Liver (tissue), 9 donors: ENCODE results near the gene CHADL. TPM values are rescaled to one million over a fixed set of nuclear protein-coding genes. Genes with fewer than 3 reads are reported as not detected.

Experiments
- DNase-seq: peaks from one replicate; pipeline ENCODE4 v3.0.0-alpha.2; 2017; ENCODE audit warnings: low spot score
- H3K27ac ChIP-seq, 2 donors: one replicate each; pipeline ENCODE4 v1.7.0; 2013; ENCODE audit warnings: inconsistent platforms in 2 of 2, low read length in 2 of 2, control low read depth in 1 of 2, low read depth in 1 of 2, mild to moderate bottlenecking in 1 of 2
- H3K27me3 ChIP-seq, 4 donors: one replicate each; pipeline versions ENCODE4 v1.6.1 to v1.7.0; 2013; ENCODE audit warnings: low read length in 3 of 4, inconsistent platforms in 1 of 4, mild to moderate bottlenecking in 1 of 4, moderate library complexity in 1 of 4; ENCODE audit not compliant: control insufficient read depth in 4 of 4, insufficient read depth in 4 of 4
- H3K36me3 ChIP-seq, 4 donors: one replicate each; pipeline versions ENCODE4 v1.6.1 to v1.7.0; 2013; ENCODE audit warnings: low read length in 3 of 4, mild to moderate bottlenecking in 3 of 4, low read depth in 1 of 4, moderate library complexity in 1 of 4; ENCODE audit not compliant: control insufficient read depth in 4 of 4, insufficient read depth in 3 of 4
- H3K4me1 ChIP-seq, 4 donors: one replicate each; pipeline versions ENCODE4 v1.6.1 to v1.7.0; 2013; ENCODE audit warnings: low read length in 3 of 4, mild to moderate bottlenecking in 3 of 4, moderate library complexity in 1 of 4; ENCODE audit not compliant: control insufficient read depth in 4 of 4, insufficient read depth in 4 of 4
- H3K4me3 ChIP-seq, 3 donors: one replicate each; pipeline versions ENCODE4 v1.6.1 to v1.7.0; 2013; ENCODE audit warnings: low read length in 3 of 3, control low read depth in 1 of 3, low read depth in 1 of 3, mild to moderate bottlenecking in 1 of 3
- H3K9ac ChIP-seq, 2 donors: one replicate each; pipeline ENCODE4 v1.7.0; 2013; ENCODE audit warnings: low read length in 2 of 2, mild to moderate bottlenecking in 2 of 2, moderate library complexity in 2 of 2, control low read depth in 1 of 2, low read depth in 1 of 2
- H3K9me3 ChIP-seq, 4 donors: one replicate each; pipeline versions ENCODE4 v1.6.1 to v1.7.0; 2013; ENCODE audit warnings: low read length in 3 of 4; ENCODE audit not compliant: control insufficient read depth in 4 of 4
- EGR1 ChIP-seq, 2 donors: IDR thresholded peaks; 2 replicates each; pipeline ENCODE4 v1.6.1; 2016 to 2018; ENCODE audit warnings: antibody characterized with exemption in 2 of 2, low read depth in 2 of 2
- FOXA1 ChIP-seq: IDR thresholded peaks from 2 replicates; pipeline ENCODE4 v1.6.1; 2016; ENCODE audit warnings: antibody characterized with exemption
- FOXA2 ChIP-seq: IDR thresholded peaks from 2 replicates; pipeline ENCODE4 v1.6.1; 2016; ENCODE audit warnings: antibody characterized with exemption
- GABPA ChIP-seq, 2 donors: IDR thresholded peaks in 1 of 2; conservative IDR thresholded peaks in 1 of 2; 2 replicates each; pipeline ENCODE4 v1.6.1; 2016; ENCODE audit warnings: antibody characterized with exemption in 2 of 2, mild to moderate bottlenecking in 1 of 2, moderate library complexity in 1 of 2
- HNF4A ChIP-seq, 2 donors: conservative IDR thresholded peaks; 2 replicates each; pipeline ENCODE4 v1.6.1; 2016; ENCODE audit warnings: antibody characterized with exemption in 2 of 2, mild to moderate bottlenecking in 2 of 2
- HNF4G ChIP-seq: IDR thresholded peaks from 2 replicates; pipeline ENCODE4 v1.6.1; 2016; ENCODE audit warnings: antibody characterized with exemption
- JUND ChIP-seq, 2 donors: IDR thresholded peaks; 2 replicates each; pipeline ENCODE4 v1.6.1; 2016; ENCODE audit warnings: antibody characterized with exemption in 2 of 2
- NR2F2 ChIP-seq: IDR thresholded peaks from 2 replicates; pipeline ENCODE4 v1.6.1; 2016; ENCODE audit warnings: antibody characterized with exemption
- RAD21 ChIP-seq, 2 donors: IDR thresholded peaks; 2 replicates each; pipeline ENCODE4 v1.6.1; 2016; ENCODE audit warnings: antibody characterized with exemption in 2 of 2, mild to moderate bottlenecking in 2 of 2
- RXRA ChIP-seq, 2 donors: IDR thresholded peaks; 2 replicates each; pipeline ENCODE4 v1.6.1; 2017 to 2018; ENCODE audit warnings: antibody characterized with exemption in 2 of 2, mild to moderate bottlenecking in 1 of 2
- SP1 ChIP-seq: IDR thresholded peaks from 2 replicates; pipeline ENCODE4 v1.6.1; 2018; ENCODE audit warnings: antibody characterized with exemption, mild to moderate bottlenecking
- TAF1 ChIP-seq: conservative IDR thresholded peaks from 2 replicates; pipeline ENCODE4 v1.6.1; 2016; ENCODE audit warnings: antibody characterized with exemption, mild to moderate bottlenecking
- ZBTB33 ChIP-seq: IDR thresholded peaks from 2 replicates; pipeline ENCODE4 v1.6.1; 2016; ENCODE audit warnings: antibody characterized with exemption
- WGBS: extraction: QIAGEN DNeasy Blood & Tissue Kit; methylation state at CpG from one replicate; pipeline ENCODE4 v1.1.7; 2013; 5-methylcytosine and 5-hydroxymethylcytosine counted together
- polyA plus RNA-seq, 2 donors: library from polyadenylated mRNA; stranded (reverse) in 1 of 2; unstranded in 1 of 2; fragments of 200-250 nt in 1 of 2; fragments of >200 nt in 1 of 2; fragmentation: Nextera tagmentation in 1 of 2; extraction: Ambion mirVana in 1 of 2; gene quantifications; one replicate each; pipeline versions ENCODE4 v1.2.1 to v1.2.3, GENCODE V29; 2013 to 2015
- total RNA-seq, 2 donors: library from RNA; depleted of rRNA; stranded (reverse); fragments of >200 nt; gene quantifications; one replicate each; pipeline ENCODE4 v1.2.3, GENCODE V29; 2014
- TF ChIP-seq, protein P1 (sequence below): IDR thresholded peaks from 2 replicates; pipeline ENCODE4 v1.6.1; 2016; ENCODE audit warnings: antibody characterized with exemption
- TF ChIP-seq, protein P2 (sequence below): IDR thresholded peaks from 2 replicates; pipeline ENCODE4 v1.6.1; 2016; ENCODE audit warnings: antibody characterized with exemption
- donor health status: healthy.
- donor health status: healthy.
- donor health status: healthy.
- donor health status: healthy.
- donor health status: healthy.

The CHADL gene
- total and polyA plus RNA-seq, 4 donors, result 0.51 to 1.0 (median 0.62) TPM

- Histone ChIP-seq H3K27me3 (no peaks in the 10 kb centered on the region), H3K27ac (peak overlapping the region in 1 of 2 donors; percentile 25), H3K36me3 (peaks cover 20 to 52% (median 30%) of the 10 kb centered on the region in 4 donors), H3K4me3 (no peak overlapping the region), H3K9me3 (no peaks in the 10 kb centered on the region), H3K4me1 (peaks cover 7 to 18% (median 14%) of the 10 kb centered on the region in 4 donors), H3K9ac (no peak overlapping the region)
- DNase-seq, result no peak
- WGBS, result 91% methylated on average over 15 of the region's 15 CpGs
- TF ChIP-seq TAF1, result no peak
- TF ChIP-seq GABPA (IDR thresholded peaks at IDR 0.05 in 1 of 2, conservative IDR thresholded peaks at IDR 0.05 in 1 of 2), result no peak
These were observed 7.6 kb upstream of the CHADL start for GRCh38 chr22:41248314-41248713.

DNA sequence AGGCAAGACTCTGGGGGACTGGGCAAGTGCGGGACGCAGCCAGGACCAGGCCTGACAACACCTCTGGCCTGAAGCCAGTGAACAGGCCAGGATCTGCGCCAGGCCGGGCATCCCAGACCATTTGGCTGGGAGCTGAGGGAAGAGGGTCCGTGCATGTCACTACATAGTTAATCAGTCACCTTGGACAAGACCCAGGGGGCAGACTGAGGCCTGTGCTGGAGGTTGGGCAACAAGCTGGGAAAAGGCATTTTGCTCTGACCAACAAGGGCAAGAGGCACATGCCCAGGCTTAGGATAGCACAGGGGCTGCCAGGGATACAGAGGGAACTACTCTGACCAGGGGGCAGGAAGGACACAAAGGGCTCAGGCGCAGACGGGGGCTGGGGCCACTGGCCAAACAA, 7.0 kb upstream of the CHADL start:
- Histone ChIP-seq H3K27ac (peak overlapping the region; percentile 29 to 36), H3K27me3 (no peaks in the 10 kb centered on the region), H3K4me3 (no peak overlapping the region), H3K36me3 (peaks cover 20 to 46% (median 24%) of the 10 kb centered on the region in 4 donors), H3K9me3 (no peaks in the 10 kb centered on the region), H3K4me1 (peaks cover 7 to 18% (median 14%) of the 10 kb centered on the region in 4 donors), H3K9ac (no peak overlapping the region)
- TF ChIP-seq FOXA1 (peak; percentile 69), NR2F2 (peak; percentile 24), FOXA2 (peak; percentile 60), HNF4A (conservative IDR thresholded peaks at IDR 0.05) (peak; percentile 75 to 95), EGR1 (IDR thresholded peaks at IDR 0.05; ENCODE audit: low read depth in 2 of 2) (peak in 1 of 2 donors; percentile 35), TAF1 (no peak), SP1 (peak; percentile 87), JUND (IDR thresholded peaks at IDR 0.05) (no peak), RXRA (IDR thresholded peaks at IDR 0.05) (peak; percentile 79 to 94), HNF4G (peak; percentile 31), RAD21 (IDR thresholded peaks at IDR 0.05) (peak in 1 of 2 donors; percentile 61)
- TF ChIP-seq, protein P1, sequence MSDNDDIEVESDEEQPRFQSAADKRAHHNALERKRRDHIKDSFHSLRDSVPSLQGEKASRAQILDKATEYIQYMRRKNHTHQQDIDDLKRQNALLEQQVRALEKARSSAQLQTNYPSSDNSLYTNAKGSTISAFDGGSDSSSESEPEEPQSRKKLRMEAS, result no peak
- WGBS, result 37% methylated on average over 7 of the region's 7 CpGs
- peak; percentile 49 for DNase-seq

DNA sequence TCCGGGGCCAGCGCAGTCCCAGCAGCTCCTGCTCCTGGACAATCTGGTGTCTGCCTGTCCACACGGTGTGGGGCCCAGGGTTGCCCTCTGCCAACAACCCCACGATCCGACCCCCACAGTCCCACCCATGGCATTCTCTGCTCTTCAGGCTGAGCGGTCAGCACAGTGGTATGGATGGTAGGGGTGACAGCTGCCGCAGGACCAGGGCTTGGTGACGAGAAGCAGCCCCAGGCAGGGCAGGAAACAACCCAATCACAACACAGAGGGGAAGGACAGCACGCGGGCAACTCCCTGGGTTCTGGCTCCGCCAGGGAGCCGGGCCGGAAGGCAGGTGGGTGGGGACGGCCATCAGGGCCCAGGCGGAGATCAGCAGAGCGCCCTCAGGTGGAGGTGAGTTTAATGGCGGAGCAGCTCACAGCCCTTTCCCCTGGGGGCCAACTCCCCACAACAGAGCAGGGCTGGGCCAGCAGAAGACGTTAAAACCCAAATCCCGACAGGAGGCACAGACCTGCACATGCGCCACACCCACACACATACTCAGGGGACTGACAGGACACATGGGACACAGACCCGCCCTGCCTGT, 5.3 kb upstream of the CHADL start:
- no peak overlapping the region for H3K27ac ChIP-seq
- WGBS, result 93% methylated on average over 21 of the region's 21 CpGs
- H3K27me3 ChIP-seq, result no peaks in the 10 kb centered on the region
- H3K36me3 ChIP-seq, result peaks cover 12 to 32% (median 17%) of the 10 kb centered on the region in 4 donors
- TF ChIP-seq, protein P1, result no peak
- TF ChIP-seq ZBTB33, result no peak
- TF ChIP-seq, protein P2, sequence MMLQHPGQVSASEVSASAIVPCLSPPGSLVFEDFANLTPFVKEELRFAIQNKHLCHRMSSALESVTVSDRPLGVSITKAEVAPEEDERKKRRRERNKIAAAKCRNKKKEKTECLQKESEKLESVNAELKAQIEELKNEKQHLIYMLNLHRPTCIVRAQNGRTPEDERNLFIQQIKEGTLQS, result no peak
- peaks cover 7 to 18% (median 14%) of the 10 kb centered on the region in 4 donors for H3K4me1 ChIP-seq
- H3K4me3 ChIP-seq, result no peak overlapping the region
- no peaks in the 10 kb centered on the region for H3K9me3 ChIP-seq
- no peak for DNase-seq
- H3K9ac ChIP-seq, result no peak overlapping the region
